ENCODE results near the gene JADE2.
"Not testable (repeated sequence)": the region's sequence is repeated elsewhere in the genome, so short reads cannot be mapped to it uniquely, and the experiment has no call there.

The JADE2 gene

DNA sequence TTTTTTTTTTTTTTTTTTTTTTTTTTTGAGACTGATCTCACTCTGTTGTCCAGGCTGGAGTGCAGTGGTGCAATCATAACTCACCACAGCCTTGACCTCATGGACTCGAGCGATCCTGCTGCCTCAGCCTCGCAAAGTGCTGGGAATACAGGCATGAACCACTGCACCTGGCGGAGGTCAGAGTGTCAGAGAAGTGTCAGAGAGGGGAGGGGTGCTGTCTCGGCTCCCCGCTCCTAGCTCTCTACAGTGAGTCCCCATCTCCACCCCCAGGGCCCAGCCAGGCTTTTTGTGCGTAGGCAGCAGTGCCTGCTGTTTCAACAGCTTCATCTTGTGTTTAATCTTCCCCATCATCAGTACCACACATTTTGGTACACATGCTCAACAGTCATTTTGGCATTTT is 68.9 kb downstream of the JADE2 start:
- DNase-seq = no peak

DNA sequence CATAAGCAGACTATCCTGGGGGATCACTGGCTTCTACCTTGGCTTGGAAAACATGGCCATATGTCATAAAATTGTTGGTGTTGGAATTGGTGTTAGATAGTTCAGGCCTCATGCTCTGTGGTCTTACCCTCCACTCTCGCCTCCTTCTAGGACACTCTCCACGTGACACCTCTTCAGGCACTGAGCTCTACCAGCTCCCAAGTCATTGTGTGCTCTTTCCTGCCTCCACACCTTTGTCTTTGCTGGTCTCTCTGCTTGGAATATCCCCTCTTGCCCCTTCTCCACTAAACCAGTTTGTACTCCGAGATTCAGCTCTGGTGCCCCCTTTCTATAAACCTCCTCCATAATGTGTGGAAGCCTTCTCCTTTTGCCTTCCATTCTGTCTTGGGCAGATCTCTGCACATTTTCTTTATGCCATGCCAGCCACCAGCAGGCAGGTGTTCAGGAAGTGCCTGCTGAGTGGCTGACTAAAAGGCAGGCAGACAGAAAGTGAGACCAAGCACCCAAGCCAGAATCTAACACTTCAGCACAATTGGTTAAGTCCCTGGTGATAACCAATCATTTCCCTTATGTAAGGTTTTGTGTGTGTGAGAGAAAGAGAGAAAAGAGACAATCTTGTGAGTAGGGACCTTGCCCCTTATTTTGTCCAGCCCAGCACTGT is 69.5 kb downstream of the JADE2 start:
- DNase-seq = no peak

DNA sequence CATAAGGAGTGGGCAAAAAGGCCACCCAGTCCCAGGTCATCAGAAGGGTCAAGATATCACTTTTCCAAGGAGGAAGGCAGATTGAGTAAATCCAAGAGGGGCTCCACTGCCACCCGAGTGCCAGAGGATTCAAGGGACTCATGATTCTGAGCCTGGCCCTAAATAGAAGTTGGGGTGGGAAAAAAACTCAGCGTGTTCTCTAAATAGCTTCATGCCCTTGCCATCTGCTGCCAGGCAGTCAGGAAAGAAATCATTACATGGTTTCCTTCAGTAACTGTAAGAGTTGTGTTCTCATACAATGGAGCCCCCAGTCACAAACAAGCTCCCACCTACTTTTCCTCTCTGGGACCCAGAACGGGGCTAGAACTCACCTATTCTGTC is 70.0 kb downstream of the JADE2 start:
- DNase-seq = no peak

DNA sequence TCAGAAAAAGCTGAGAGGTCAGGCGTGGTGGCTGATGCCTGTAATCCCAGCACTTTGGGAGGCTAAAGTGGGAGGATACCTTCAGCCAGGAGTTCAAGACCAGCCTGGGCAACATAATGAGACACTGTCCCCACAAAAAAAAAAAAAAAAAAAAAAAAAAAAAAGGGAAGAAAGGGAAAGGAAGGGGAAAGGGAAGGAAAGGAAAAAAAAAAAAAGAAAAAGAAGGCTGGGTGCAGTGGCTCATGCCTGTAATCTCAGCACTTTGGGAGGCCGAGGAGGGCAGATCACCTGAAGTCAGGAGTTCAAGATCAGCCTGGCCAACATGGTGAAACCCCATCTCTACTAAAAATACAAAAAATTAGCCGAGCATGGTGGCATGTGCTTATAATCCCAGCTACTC is 74.3 kb downstream of the JADE2 start:
- DNase-seq = not testable (repeated sequence)

DNA sequence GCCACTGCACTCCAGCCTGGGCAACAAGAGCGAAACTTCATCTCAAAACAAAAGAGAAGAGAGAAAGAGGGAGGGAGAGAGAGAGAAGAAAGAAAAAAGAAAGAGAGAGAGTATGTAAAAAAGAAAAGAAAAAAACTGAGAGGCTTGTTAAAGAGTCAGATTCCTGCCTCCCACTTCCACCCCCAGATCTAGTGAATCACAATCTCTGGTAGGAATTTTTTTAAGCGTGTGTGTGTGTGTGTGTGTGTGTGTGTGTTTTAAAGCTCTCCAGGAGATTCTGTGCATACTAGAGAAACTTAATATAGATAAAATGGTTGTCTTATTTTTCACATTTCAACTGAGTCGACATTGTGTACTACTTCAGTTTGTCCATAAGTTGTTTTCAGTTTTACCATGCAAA is 75.1 kb downstream of the JADE2 start:
- DNase-seq = no peak

DNA sequence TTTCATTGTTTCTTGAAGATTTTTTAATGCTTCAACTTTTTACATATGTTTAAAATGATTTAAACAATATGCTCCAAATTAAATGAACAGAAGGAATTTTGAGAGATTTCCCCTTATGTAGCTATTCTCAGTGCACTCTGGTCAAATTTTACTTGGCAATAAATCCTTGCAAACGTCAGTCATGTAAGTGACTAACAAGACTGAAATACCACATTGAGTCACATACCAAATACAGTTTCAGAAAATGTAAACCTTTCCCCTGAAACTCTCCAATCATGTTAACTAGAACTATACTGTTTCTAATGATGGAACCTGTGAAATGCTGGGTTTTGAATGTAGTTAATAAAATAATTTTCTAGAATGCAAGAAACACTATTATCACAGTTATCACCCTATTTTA is 77.6 kb downstream of the JADE2 start:
- no peak for DNase-seq

DNA sequence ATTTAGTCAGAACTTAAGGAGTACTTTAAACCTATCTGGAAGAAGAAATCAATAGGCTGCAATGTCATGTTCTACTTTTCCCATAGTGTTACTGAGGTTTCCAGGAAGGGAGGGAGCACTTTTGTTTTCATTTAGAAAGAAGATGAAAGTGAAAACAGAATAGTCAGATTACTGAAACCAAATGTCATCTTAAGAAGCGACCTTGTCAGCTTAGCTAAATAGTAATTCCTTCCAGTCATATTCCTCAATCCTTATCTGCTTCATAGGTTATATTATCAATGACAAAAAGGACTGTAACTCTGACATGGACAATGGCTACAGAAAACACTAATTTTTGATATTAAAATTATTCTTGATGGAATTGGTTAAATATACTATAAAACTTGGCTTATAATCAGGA is 79.4 kb downstream of the JADE2 start:
- DNase-seq = no peak

DNA sequence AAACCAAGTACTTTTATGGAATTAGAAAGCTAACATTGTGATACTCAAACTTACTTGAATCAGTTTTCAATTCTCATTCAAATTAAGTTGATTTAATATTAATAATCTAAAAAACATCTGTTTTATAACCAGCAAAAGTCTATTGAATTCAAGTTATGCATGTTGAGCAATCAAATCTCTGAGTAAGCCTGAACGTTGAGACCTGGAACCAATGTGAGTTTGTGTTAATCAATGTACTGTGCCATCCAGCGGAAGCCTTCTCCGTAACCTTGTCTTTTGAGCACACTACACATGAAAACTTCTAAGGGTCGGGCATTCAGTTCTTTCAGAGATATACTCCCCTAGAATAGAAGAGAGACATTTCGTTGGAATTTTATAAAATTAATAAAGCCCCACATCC is 81.3 kb downstream of the JADE2 start:
- DNase-seq = no peak

DNA sequence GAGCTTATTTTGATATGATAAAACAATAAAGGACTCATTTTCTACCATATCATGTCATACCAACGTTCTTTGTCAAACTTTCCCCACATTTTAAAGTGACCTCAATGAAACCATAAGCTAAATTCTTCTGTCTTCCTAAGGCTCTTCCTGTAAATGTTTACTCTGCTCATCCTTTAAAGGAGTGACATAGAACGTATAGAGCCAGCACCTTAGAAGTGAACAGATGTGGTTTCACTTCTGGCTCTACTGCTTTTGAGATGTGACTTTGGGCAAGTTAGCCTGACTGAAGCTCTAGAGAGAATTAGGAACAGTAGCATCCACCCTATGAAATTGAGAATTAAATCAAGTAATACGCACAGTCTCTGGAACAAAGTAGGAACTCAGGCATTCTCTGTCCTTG is 83.1 kb downstream of the JADE2 start:
- DNase-seq = no peak

DNA sequence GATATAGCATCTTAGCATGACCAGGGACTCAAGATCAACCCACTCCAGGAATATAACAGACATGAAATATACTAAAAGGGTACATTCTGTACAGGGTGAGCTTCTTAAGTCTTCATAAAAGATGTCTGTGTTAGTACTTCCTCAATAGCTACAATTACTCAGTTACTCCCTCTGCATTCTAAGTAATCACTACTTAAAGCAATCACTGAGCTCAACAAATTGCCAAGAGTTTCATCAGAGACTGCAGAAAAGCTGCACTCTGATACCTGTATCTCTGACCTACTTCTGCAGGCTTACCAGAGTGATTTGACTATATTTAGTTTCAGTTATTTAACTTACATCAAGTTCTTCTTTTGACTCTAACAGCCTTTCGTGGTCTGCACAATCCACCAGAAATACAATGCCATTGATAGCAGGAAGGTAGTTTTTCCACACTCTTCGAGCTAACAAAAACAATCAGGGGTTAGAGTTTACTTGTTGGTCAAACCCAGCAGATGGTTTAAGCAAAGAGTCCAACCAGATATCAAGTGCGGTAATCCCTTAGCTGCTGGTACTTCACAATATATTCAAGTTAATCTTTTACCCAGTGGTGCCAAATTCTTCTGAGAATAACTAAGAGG is 83.9 kb downstream of the JADE2 start:
- DNase-seq = no peak

DNA sequence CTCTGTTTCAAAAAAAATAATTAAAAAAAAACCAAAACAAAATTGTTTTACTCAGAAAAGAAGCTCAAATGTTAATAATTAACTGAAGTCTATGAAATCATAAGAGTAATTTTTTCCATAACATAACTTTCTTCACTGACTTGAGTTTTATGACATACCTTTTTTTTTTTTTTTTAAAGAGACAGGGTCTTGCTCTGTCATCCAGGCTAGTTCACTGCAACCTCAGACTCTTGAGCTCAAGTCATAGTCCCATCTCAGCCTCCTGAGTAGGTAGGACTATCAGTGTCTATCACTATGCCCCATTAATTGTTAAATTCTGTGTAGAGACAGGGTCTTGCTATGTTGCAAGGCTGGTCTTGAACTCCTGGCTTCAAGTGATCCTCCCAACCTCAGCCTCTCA is 85.3 kb downstream of the JADE2 start:
- DNase-seq = no peak

DNA sequence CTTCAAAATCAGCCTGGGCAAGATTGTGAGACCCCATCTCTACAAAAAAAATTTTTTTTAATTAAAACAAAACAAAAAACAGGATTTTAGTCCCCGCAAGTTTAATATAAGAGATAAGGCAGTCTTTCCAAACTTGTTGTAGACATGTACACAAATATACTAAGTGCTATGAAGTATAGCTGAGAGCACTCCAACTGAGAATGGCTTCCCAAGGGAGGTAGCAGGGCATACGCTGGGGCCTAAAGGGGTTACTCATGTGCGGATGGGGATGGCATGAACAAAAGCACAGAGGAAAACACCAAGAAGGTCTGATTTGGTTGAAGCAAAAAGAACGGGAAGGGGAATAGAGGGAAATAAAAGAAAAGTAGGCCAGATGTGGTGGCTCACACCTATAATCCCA is 86.0 kb downstream of the JADE2 start:
- DNase-seq = no peak

DNA sequence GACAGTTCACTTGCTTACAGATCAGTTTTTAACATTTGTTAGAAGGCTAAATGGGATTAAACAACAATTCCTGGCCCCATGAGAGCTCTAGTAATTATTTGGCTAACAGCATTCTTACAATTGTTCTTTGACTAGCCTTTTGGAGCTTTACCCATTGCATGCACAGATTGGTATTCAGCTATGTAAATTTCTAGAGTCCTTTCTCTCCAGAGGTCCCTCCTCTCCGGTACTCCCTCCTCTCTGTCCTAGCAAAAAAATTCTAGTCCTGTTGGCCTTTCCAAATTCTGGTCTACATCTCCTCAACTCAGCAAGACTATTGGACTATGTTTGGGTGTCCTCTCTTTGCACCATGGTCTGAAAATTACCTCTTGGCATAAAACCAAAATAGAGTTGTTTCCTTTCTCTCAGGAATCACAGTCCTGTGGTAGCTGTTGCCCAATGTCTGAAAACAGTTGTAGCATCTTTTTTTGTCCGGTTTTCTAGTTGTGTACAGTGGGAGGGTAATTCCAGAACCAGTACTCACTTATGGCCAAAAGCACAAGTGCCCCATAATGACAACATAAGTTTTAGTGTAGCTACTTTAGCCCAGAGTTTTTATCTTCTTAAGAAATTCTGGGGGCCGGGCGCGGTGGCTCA is 89.1 kb downstream of the JADE2 start:
- DNase-seq = no peak

DNA sequence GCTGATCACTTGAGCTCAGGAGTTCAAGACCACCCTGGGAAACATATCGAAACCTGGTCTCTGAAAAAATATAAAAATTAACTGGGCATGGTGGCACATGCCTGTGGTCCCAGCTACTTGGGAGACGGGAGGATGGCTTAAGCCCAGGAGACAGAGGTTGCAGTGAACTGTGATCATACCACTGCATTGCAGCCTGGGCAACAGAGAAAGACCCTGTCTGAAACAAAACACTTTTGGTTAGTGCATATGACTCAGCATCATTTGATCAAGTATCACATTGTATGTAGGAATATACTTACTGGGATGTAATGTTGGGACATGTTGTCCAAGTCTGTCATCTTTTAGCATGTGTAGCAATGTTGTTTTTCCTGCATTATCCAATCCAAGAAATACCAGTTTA is 95.2 kb downstream of the JADE2 start:
- DNase-seq = no peak

DNA sequence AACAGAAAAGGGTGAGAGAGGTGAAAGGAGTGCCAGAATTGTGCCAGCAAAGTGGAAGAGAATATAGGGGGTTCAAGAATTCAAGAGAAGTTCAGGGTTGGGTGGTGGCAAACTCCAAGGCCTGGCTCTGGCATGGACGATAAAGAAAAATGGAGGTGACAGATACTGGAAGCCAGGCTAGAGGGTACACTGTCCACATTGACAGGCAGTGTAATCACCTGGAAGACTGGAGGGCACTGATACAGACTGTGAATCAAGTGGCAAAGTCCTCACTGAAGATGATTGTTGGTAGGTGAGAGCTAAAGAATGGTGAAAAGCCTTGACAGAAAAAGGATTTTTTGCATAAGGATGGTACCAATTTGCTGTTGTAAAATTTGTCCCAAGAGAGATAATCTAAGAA is 100.1 kb downstream of the JADE2 start:
- DNase-seq = no peak

DNA sequence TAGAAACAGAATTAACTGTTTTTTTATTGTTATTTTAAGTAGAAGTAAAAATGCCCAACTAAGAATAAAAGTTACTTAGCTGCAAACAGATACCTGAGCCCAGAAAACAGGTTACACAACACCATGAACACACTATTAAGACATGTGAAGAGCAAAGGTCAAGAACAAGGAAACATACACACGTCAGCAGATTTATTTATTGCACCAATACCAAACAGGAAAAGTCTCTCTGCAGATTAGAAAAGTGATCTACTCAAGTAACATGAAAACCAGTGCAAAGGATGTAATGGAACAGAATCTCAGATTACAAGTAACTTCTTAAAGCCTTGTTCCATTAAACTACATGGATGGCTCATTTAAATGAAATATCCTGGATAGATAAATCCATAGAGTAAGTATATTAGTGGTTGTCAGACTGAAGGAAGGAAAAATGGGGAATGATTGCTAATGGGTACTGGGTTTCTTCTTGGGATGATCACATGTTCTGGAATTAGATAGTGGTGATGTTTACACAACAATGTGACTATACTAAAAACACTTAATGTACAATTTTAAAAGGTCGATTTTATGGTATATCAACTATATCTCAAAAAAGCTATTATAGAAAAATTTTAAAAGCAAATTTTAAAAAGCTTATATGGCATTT is 101.0 kb downstream of the JADE2 start:
- no peak for DNase-seq
